ENCODE measurements around the gene PANK1.
"Not testable (repeated sequence)": the region's sequence is repeated elsewhere in the genome, so short reads cannot be mapped to it uniquely, and the experiment has no call there.

DNA sequence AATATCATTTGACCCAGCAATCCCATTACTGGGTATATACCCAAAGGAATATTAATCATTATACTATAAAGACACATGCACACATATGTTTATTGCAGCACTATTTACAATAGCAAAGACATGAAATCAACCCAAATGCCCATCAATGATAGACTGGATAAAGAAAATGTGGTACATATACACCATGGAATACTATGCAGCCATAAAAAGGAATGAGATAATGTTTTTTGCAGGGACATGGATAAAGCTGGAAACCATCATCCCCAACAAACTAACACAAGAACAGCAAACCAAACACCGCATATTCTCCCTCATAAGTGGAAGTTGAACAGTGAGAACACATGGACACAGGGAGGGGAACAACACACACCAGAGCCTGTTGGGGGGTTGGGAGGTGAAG, 98.4 kb downstream of the PANK1 start:
- not testable (repeated sequence) for TF ChIP-seq EZH2 (IDR thresholded peaks at IDR 0.05; ENCODE audit: borderline replicate concordance, low read length)
- TF ChIP-seq, protein P1, sequence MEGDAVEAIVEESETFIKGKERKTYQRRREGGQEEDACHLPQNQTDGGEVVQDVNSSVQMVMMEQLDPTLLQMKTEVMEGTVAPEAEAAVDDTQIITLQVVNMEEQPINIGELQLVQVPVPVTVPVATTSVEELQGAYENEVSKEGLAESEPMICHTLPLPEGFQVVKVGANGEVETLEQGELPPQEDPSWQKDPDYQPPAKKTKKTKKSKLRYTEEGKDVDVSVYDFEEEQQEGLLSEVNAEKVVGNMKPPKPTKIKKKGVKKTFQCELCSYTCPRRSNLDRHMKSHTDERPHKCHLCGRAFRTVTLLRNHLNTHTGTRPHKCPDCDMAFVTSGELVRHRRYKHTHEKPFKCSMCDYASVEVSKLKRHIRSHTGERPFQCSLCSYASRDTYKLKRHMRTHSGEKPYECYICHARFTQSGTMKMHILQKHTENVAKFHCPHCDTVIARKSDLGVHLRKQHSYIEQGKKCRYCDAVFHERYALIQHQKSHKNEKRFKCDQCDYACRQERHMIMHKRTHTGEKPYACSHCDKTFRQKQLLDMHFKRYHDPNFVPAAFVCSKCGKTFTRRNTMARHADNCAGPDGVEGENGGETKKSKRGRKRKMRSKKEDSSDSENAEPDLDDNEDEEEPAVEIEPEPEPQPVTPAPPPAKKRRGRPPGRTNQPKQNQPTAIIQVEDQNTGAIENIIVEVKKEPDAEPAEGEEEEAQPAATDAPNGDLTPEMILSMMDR (IDR thresholded peaks at IDR 0.05; ENCODE audit: low read length): not testable (repeated sequence)

Data from OCI-LY1 (cell line).